HG03469 (cell line): ENCODE results near the gene PRPF6.
A peak's percentile ranks its signal among the peaks of the same experiment; 100 is the strongest.

Source experiments
- ATAC-seq: cut with Tn5 transposase; IDR thresholded peaks from one replicate; pipeline ENCODE4 v1.9.1; 2021; ENCODE audit warnings: mild to moderate bottlenecking, moderate library complexity, moderate number of reproducible peaks; ENCODE audit not compliant: unreplicated experiment

Gene PRPF6

DNA sequence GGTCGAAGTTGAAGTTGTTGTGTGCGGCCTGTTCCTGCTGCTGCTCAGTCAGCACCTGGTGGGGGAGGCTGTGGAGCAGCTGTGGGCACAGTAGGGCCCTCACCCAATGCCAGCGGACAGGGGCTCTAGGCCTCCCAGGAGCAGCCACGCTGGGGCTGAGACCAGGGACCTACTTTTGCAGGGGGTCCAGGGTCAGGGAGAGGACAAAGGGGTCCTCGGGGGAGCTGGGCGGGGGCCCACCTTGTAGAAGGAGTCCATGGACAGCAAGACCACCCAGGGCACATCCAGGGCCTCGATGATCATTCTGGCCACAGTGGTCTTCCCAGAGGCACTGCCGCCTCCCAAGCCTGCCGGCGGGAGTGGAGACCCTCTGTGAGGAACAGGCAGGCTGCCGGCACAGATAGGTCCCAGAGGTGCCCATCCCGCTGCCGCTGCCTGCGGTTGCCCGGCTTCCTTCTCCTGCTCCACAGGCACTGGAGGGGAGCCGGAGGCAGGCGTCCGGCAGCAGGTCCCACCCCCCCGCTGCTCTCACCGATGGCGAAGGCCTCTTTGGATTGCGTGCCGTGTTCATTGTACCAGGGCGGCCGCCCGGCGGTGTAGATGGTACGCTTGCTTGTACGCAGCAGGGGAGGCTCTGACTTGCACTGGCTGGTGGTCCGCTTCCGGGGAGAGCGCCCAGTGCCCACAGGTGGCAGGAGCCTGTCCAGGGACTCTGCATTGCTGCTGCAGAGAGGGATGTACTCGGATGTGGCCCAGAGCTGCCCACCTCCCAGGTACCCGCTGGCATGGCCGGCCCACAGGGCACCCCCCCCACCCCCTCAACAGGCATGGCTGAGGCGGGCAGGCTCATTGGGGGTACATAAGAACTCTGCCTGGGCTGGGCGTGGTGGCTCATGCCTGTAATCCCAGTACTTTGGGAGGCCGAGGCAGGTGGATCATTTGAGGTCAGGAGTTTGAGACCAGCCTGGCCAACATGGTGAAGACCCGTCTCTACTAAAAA is 34.7 kb upstream of the PRPF6 start:
- ATAC-seq = no peak

DNA sequence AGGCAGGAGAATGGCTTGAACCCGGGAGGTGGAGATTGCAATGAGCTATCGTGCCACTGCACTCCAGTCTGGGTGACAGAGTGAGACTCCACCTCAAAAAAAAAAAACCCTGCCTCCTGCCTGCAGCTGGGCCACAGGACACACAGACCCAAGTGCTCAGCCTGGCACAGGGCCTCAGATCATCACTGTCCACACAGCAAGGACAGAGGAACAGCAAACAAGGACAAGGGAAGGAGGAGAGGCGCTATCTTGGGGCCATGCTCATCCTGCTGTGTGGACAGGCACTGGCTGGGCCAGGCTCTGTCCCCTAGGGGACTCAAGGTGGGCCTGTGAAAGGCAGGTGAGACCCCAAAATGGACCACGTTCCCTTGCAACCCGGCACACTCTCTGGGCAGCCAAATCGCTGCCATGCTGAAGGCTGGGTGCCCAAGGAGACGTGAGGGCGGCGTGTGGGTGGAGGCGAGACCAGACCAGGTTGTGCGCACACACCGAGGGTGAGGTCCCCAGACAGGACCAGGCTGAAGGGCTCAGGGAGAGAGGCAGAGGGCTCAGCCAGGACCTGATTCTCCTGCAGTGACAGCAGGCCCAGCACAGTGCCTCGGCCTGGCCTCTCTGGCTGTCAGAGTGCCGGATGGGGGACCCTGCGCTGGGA is 33.8 kb upstream of the PRPF6 start:
- no peak for ATAC-seq

DNA sequence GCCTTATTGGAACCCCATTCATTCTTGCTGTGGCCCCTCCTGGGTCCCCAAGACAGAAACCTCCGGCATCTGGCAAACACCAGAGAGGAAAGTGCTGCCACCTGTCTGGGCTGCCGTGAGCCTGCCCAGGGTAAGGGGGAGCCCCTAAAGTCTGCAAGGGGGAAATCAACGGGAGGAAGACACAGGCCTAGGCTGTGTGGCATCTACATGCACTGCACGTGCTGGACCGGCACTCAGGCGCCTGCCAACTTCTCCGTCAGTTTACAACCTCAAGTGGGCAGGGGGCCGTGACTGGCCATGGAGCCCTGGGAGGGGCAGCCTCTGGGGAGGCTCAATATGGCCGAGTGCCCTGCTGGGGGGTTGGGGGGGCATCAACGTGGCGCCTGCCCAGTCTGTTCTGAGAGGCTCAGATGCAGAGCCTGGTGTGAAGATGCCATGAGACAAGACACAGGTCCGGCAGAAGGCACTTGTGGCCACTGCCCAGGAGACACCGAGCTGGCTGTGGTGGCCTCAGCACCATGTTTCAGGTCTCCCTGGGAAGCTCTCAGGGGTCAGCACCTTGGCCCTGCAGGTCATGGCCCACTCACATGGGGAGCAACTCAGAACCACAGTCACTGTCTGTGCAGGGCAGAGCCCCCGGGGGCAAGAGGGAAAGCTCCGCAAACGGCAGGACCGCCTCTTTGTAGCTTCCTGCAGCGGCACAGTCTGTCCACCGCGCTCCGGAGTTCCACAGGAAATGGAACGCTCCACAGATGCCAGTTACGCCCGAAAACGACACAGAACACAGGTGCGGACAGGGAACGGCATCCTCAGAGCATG is 33.1 kb upstream of the PRPF6 start:
- ATAC-seq = no peak

DNA sequence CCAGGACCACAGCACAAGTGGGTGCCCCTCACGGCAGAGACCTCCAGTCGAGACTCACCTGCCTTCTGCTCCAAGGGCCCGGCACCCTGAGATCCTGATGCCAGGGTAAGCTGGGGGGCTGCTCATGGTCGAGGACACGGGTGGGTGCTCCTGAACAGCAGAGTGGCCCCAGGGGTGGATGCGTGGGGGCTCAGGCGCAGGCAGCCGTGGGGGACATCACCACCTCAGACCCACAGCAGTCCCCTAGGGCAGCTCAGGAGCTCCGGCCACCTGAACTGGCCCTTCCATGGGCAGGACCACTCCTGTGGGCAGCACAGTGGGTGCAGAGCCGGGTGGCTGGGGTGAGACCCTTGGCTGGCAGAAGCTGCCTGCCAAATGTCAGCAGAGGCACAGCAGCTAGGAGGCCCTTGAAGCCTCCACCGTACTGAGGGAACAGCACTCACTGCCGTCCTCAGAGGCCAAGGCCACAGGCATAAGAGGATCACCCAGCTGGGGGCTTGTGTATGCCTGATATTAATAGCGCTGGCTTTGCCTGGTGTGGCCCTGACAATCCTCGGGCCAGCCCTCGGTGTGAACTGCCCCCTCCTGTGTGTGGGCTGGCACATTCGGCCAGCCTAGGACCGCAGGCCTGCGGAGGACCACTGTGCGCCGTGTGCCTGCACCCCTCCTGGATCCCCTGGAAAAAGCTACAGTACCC is 30.1 kb upstream of the PRPF6 start:
- no peak for ATAC-seq

DNA sequence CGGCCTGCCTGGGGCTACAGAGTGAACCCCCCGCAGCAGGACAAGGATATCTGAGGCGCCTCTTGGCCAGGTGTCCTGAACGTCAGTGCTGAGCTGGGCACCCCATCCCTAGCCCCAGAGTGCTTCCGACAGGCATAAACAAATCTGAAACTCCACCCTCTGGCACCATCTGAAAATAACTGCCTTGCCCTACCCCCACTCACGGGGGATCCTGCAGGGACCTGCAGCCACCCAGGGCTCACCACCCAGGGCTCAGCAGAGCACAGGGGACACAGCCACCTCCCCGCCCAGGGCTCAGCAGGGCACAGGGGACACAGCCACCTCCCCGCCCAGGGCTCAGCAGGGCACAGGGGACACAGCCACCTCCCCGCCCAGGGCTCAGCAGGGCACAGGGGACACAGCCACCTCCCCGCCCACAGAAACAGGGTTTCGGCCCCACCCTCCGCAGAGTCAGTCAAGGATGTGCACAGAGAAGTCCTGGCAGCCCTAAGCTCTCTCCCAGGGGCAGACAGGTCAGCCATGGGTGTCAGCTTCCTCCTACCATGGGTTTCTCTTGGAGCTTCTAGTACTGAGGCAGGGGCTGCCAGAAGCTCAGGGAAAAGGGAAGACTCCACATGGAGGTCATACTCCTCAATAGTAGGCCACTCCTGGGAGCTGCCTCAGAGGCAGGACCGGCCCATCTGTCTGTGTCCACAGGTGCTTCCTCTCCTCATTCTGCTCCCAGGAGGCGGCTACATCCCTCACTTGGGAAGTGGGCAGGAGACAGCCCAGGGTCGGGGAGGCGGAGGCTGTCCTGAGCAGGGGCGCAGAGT is 29.3 kb upstream of the PRPF6 start:
- no peak for ATAC-seq

DNA sequence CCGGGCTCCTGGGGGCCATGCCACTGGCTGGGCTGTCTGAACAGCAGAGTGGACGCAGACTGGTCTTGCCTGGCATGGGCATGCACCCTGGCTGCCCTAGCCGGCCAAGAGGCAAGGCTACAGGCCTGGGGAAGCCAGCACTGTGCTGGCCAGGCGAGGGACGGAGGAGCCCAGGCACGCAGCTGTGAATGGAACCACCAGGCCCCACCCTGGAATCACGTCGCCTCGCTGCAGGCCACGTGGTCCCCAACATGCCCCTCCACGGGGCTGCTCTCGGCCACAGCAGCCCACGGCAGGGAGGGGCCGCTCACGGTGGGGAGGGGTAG is 28.8 kb upstream of the PRPF6 start:
- ATAC-seq = no peak

DNA sequence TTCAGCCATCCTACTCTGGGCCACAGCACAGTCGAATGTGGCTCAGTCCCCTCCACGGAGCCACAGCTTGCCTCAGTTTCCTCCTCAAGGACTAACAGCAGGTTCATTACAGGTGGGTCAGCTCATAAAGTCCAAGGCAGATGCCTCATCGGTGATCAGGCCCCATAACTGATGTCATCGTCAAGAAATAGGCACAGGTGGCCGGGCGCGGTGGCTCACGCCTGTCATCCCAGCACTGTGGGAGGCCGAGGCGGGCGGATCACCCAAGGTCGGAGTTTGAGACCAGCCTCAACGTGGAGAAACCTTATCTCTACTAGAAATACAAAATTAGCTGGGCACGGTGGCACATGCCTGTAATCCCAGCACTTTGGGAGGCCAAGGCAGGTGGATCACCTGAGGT is 28.2 kb upstream of the PRPF6 start:
- no peak for ATAC-seq

DNA sequence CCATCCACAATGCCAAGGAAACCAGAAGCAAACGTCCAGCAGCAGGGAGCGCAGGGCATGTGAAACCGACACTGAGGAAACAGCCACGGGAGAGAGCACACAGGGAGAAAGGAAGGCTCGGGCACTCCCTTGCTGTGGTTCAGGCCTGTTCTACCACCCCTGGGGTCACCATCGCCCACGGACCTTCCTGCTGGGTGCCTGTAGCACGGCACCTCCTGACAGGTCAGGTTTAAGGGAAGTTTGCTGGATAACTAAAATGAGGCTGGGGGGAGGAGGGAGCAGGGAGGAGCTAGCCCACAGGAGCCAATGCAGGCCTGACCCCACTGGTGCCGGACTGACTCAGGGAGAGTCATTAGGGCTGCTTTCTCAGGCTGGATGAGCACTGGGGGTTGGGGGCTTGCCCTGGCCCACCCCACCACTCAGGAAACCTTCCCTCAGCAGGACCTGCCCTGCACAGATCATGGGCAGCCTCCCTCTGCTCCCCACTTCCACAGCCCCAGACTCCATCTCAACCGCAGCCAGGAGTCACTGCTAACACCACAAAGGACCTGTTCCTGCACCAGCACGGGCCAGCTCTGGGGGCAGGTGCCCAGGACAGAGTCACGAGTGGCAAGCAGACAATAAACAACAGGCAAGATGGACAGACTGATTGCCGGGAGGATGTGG is 27.0 kb upstream of the PRPF6 start:
- no peak for ATAC-seq

DNA sequence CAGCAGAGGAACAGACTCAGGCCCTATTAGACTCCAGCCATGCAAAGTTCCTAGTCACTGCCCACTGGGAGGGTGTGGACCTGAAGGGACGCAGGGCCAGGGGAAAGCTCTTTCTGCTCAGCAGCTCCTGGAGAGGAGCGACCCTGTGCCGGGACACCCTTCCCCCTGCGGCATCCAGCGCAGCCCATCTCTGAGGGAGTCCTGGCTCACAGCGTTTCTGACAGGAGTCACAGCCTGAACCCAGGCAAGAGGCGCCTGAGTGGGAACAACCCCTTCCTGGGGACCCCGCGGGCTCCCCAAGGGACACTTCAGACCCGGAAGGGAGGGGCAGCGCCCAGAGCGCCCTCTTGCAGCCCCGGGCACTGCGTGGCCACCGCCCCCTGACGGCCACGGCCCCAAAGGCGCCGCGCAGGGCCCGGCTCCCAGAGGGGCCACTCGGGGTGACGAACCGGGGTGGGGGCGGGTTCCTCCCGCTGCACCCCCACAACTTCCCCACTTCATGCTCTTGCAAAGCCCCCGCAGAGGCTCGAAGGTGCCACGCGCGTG is 25.6 kb upstream of the PRPF6 start:
- ATAC-seq = no peak

DNA sequence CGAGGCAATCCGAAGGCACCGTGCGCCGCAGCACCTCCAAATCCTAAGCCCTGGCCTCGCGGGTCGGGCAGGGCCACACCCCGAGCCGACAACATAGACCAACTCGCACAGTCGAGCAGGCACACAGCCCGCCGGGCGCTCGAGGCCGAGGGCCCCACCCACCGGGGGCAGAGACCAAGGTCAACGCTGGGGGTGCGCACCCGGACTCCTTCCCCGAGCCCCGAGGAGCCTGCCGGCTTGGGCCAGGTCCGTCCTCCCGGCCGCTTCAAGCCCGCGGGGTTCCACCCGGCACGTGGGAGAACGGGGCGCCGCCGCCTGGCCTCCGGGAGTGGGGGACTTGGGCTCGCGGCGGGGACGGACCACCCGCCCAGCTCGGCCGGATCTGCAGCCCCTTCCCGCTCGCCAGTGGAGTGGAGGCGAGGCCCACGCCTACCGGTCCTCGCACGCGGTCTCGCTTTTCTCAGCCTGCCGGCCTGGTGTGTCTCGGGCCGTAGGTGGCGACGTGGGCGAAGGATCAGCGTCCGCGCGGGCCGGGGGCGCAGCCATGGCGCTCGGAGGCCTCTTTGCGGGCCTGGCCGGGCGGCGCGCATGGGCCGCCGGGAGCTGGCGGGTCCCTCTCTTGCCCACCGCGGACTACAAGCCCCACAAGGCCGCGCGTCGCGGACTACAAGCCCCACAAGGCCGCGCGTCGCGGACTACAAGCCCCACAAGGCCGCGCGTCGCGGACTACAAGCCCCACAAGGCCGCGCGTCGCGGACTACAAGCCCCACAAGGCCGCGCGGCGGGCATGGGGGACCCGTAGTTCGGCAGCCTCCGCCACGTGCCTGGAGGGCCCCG is 24.9 kb upstream of the PRPF6 start, which contains the start of gene UCKL1:
UCKL1 (minus strand) TSS at position 590 of the 837 bp plus-strand sequence; CDS start at position 546, 44 bp downstream.
- ATAC-seq = peak; percentile 53

DNA sequence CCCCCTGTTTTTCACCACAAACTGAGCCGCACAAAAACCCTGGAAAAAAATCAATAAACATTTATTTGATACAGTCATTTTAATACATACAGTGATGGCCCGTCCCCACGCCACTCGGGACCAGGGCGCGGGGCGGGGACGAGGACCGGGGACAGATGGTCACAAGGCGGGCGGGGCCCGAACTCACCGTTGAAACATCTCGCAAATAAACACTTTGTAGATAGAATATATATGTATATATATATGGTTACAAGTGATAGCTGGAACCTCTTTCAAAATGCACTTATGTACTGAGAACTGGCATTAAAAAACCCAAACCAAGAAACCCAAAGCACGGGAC is 24.3 kb upstream of the PRPF6 start:
- ATAC-seq = peak; percentile 1

DNA sequence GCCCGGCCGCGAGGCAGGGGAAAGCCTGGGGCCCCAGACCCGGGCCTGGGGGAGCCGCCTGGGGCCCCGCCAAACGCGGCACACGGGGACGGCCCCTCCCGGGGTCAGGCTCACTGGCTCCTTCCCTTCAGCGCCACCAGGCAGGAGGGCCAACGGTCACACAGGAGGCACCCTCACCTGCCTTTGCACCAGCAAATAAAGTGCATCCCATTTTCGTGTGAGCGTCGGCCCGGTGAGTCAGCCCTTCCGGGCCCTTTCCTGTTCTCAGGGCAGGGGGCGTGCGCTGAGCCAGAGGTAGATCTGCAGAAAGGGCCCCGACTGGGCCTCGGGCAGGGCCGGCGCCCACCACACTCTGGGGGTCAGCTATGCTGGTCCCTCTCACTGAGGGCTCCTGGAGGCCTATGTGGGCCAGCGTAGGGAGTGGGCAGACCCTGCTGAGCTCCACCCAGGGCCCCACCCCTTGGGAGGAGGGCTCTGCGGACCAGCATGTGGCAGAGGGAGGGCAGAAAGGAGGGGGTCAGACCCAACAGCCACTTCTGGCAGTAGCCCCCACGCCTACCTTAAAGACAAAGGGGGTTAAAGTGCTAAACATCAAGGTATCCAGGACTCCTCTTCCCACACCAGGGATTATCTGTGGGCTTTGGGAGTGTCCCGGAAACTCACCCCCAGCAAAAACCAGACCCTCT is 23.8 kb upstream of the PRPF6 start:
- ATAC-seq = peak; percentile 10

DNA sequence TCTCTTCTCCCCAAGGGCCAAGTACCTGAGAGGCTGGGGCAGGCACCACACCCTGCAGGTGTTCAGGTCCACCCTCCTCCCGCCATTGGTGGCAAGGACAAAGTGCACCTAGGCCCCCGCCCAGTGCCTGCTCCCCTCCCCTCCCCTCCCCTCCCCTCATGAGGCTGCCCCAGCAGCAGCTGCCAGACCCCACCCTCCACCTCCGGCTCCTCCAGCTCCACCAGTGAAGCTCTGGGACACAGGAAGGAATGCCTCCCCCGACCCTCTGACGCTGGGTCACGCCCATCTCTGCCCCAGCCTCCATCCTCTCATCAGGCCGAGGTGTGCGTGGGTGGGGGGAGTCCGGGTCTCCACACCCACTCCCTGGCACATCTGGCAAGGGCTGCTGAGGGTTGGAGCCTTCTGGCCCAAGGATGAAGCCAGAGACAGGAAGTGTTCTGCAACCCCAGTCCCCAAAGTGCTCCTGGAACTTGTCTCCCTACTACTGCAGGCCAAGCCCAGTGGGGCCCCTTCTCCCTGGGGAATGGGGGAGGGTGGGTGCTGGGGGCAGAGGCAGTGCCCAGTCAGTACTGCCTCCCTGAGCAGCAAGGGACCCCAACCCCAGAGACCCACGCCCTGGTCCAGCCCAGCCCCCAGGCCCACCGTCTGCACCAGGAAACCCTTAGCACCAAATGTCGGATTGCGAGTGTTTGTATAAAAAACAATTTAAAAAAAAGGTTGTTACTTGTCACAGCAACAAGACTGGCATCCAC is 23.1 kb upstream of the PRPF6 start:
- no peak for ATAC-seq

DNA sequence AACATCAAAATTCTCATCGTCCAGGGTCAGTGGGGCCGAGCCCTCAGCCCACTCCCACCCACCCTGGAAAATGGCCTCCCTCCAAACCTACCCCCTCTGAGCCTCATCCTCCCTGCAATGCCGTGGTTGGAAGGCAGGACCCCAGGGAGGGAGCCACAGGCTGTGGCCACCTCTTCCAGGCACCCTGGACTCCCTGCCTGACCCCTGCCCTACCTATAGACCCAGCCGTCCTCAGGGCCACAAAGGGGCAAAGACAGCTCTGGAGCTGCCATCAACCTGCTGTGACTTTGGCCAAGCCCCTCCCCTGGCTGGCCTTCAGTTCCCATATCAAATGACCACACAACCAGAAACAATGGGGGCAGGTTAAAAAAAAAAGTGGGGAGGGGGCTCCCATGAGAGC is 22.5 kb upstream of the PRPF6 start:
- ATAC-seq = no peak

DNA sequence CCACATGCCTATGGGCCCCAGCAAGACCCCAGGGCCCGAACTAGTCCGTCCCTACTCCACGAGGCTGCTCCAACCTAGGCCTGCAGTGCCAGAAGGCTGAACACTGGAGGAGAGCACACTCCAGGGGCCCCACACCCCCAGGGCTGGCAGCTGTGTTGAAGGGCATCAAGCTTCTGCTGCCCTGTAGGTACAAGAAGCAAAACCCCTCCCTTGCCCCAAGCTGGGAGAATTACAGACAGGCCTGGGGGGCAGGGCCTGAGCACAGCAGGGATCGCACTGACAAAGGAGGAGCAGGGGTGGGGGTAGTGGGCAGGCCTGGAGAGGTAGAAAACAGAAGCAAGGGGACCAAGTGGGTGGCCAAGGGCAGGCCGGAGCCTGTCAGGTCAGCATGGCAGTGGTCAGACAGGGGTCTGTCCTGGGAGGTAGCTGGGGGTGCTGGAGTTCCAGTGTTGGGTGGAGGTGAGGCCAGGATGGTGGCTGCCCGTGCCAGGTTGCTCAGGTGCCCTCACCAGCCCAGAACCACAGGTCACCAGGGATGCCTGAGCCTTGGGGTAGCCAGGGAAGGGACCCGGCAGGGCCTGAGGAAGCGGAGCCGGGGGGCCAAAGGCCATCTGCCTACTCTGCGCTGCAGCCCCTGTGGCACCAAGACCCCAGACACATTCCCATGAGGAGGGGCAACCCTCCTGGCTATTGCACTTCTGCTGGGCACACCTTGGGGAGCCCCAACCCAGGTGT is 21.8 kb upstream of the PRPF6 start:
- ATAC-seq = no peak

DNA sequence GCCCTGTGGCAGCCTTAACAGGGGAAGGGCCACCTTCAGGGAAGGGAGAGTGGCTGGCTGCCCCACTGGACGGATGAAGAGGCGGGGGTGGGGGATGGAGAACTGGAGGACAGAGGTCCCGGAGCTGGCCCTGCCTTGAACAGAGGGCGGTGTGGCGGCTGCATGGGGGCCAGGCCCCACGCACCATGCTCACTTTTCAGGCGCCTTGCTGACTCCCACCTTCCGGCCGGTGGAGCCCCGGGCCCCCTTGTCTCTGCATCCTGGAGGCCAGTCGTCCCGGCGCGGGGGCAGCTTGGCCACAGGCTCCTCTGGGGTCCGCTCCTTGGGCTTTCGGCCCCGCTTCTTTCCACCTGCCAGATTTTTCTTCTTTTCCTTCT is 21.2 kb upstream of the PRPF6 start:
- no peak for ATAC-seq
